LNCAP (cell line): ENCODE data around the gene MRPL24.

Experiments
- CTCF ChIP-seq: fragments of 450-650 bp; IDR thresholded peaks from 2 replicates; pipeline ENCODE4 v1.5.1; 2017; ENCODE audit warnings: mild to moderate bottlenecking

Gene MRPL24

GRCh38 chr1:156743367-156744302 lies 2.7 kb upstream of the MRPL24 start:
- no peak for TF ChIP-seq CTCF

GRCh38 chr1:156742801-156743200 lies 1.9 kb upstream of the MRPL24 start:
- TF ChIP-seq CTCF: no peak

GRCh38 chr1:156742017-156742416 lies 1.1 kb upstream of the MRPL24 start:
- TF ChIP-seq CTCF: no peak

GRCh38 chr1:156741481-156741983 lies 644 bp upstream of the MRPL24 start:
- no peak for TF ChIP-seq CTCF

GRCh38 chr1:156740237-156740740 lies 599 bp downstream of the MRPL24 start:
- TF ChIP-seq CTCF: no peak

GRCh38 chr1:156738916-156739315 lies 2.0 kb downstream of the MRPL24 start:
- no peak for TF ChIP-seq CTCF

- no peak for TF ChIP-seq CTCF
Observed at GRCh38 chr1:156738407-156738806, 2.5 kb downstream of the MRPL24 start.
